ENCODE results near the gene CIB4. TPM values are rescaled to one million over a fixed set of nuclear protein-coding genes. Genes with fewer than 3 reads are reported as not detected.

The CIB4 gene
- total RNA-seq, 1 experiment from 2014 or later = not detected

DNA sequence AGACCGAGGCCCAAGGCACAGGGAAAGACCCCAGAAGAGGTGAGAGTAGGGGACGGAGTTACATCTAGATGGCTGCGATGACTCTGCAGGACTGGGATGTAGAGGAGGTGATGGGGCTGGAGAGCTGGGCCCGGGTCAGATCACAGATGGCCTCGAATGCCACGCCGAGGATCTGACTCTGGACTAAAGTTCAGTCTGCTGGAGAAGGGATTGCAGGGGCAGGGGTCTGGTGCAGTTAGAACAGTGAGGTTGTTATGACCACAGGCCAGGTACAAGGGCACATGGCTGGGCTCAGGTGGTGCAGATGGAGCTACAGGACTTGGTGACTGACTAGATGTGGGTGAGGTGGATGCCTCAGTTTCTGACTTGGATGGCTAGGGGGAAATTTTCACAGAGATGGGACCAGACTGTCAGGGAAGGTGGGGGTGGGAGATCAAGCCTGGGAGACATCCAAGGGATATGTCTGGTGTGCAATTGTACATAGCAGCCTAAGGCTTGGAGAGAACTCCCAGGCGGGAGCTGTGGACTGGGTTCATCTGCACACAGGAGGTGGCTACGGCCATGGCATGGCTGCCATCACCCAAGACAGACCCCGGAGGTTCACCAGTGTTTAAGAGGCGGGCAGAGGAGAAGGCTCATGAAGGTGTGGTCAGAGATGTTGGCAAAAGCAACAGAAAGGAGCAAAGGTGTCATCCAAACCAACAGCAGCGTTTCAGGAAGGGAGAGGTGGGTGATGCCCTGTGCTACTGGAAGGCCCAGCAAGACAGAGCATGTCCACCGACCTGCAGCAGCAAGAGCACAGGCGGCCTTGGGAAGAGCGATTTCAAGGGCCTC is 66.9 kb downstream of the CIB4 start:
- no peak overlapping the region for H3K4me2 ChIP-seq (ENCODE audit: low read depth, low read length, poor library complexity, severe bottlenecking)
- no peaks in the 10 kb centered on the region for H3K9me3 ChIP-seq (ENCODE audit: low read length)
- H3K9me2 ChIP-seq (replicated peaks; ENCODE audit: insufficient read depth, low read length) = no peaks in the 10 kb centered on the region
- H3K79me2 ChIP-seq (ENCODE audit: low read length) = no peaks in the 10 kb centered on the region
- H2AFZ ChIP-seq (ENCODE audit: low read length) = no peak overlapping the region
- H3K27me3 ChIP-seq (ENCODE audit: low read length) = no peaks in the 10 kb centered on the region
- DNase-seq = no peak
- no peak overlapping the region for H3K27ac ChIP-seq (ENCODE audit: low read length)
- peaks cover 16% of the 10 kb centered on the region for H3K4me1 ChIP-seq (ENCODE audit: low read length)
- H3K4me3 ChIP-seq (ENCODE audit: low read length) = no peak overlapping the region
- H3K36me3 ChIP-seq (ENCODE audit: insufficient read depth, low read length) = no peaks in the 10 kb centered on the region
- no peaks in the 10 kb centered on the region for H4K20me1 ChIP-seq (ENCODE audit: insufficient read depth, low read depth, low read length)
- H3K9ac ChIP-seq (ENCODE audit: low read length) = no peak overlapping the region

DNA sequence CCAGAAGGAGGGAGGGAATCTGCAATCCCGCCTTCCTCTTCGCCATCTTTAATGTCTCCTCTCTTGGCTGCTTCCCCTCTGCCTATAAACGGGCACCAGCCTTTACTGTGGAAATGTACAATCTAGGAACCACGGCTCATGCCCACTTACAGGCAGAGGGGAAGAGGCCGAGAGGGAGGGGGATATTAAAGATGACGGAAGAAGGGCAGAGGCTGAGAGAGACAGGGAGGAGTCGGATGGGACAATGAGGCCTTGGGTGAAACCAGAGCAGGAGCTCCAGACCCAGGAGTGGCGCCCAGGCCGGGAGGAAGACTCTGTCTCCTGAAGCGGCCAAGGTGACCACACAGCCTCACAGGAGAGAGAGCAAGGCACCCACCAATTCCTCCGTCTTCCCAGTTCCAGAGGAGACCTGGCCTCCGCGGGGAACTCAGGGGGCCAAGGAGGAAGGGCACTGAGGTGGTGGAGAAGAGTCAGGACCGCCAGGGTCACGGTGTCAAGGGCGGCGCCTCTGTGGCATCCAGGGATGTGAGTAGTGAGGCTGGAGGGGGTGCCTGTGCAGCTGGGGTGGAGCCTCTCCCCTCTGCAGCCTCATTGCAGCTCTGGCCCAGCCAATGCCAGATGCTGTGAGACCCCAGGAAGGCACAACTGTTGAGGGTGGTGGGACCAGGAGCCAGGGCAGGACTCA is 67.8 kb downstream of the CIB4 start:
- Histone ChIP-seq H3K36me3 (ENCODE audit: insufficient read depth, low read length) (no peaks in the 10 kb centered on the region), H4K20me1 (ENCODE audit: insufficient read depth, low read depth, low read length) (no peaks in the 10 kb centered on the region), H3K9ac (ENCODE audit: low read length) (no peak overlapping the region), H3K9me3 (ENCODE audit: low read length) (no peaks in the 10 kb centered on the region), H3K27me3 (ENCODE audit: low read length) (no peaks in the 10 kb centered on the region), H3K27ac (ENCODE audit: low read length) (no peak overlapping the region), H3K4me2 (ENCODE audit: low read depth, low read length, poor library complexity, severe bottlenecking) (no peak overlapping the region), H3K79me2 (ENCODE audit: low read length) (no peaks in the 10 kb centered on the region), H3K4me1 (ENCODE audit: low read length) (peaks cover 16% of the 10 kb centered on the region), H2AFZ (ENCODE audit: low read length) (no peak overlapping the region), H3K9me2 (replicated peaks; ENCODE audit: insufficient read depth, low read length) (no peaks in the 10 kb centered on the region), H3K4me3 (ENCODE audit: low read length) (no peak overlapping the region)
- no peak for DNase-seq

DNA sequence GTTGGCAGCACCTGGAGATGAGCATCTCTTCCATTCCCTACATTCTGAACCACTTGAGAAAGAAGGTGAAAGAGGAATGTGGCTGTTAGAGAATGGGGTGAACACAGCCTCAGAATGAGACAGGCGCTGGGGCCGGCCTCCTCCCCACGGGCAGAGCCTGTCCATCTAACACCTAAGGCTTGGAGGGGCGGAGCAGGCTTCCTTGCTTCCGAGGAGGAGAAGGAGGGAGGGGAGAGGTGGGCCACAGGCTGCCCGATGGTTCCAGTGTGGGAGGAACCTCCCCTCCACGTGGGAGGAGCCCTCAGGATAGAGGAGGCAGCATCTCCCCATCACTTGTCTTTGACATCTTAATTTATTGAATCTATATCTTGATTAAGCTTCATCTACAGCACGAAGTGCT is 68.6 kb downstream of the CIB4 start:
- H3K79me2 ChIP-seq (ENCODE audit: low read length) = no peaks in the 10 kb centered on the region
- H3K4me1 ChIP-seq (ENCODE audit: low read length) = peaks cover 15% of the 10 kb centered on the region
- H3K9me3 ChIP-seq (ENCODE audit: low read length) = no peaks in the 10 kb centered on the region
- no peaks in the 10 kb centered on the region for H3K27me3 ChIP-seq (ENCODE audit: low read length)
- no peaks in the 10 kb centered on the region for H3K9me2 ChIP-seq (replicated peaks; ENCODE audit: insufficient read depth, low read length)
- no peak for DNase-seq
- H3K27ac ChIP-seq (ENCODE audit: low read length) = no peak overlapping the region
- H3K36me3 ChIP-seq (ENCODE audit: insufficient read depth, low read length) = no peaks in the 10 kb centered on the region
- H3K4me2 ChIP-seq (ENCODE audit: low read depth, low read length, poor library complexity, severe bottlenecking) = no peak overlapping the region
- H2AFZ ChIP-seq (ENCODE audit: low read length) = no peak overlapping the region
- no peaks in the 10 kb centered on the region for H4K20me1 ChIP-seq (ENCODE audit: insufficient read depth, low read depth, low read length)
- H3K4me3 ChIP-seq (ENCODE audit: low read length) = no peak overlapping the region
- H3K9ac ChIP-seq (ENCODE audit: low read length) = no peak overlapping the region

DNA sequence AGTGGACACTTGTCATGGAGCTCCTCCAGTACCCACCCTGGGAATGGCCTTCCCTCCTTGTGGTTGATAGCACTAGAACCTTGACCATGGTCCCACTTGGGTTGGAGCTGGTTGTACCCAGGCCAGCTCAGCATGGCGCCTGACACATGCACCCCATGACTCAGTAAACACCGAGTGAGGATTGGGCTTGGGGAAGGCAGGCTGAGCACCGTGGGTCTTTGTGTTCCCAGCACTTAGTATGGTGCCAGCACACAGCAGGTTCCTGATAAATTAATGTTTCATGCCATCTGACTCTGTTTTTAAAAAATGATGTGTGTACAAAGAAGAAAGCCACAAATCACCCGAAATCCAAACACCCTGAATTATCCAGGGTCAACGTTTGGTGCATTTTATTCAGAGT is 69.8 kb downstream of the CIB4 start:
- Histone ChIP-seq H2AFZ (ENCODE audit: low read length) (no peak overlapping the region), H3K9me3 (ENCODE audit: low read length) (no peaks in the 10 kb centered on the region), H3K9me2 (replicated peaks; ENCODE audit: insufficient read depth, low read length) (no peaks in the 10 kb centered on the region), H3K4me3 (ENCODE audit: low read length) (no peak overlapping the region), H4K20me1 (ENCODE audit: insufficient read depth, low read depth, low read length) (no peaks in the 10 kb centered on the region), H3K4me1 (ENCODE audit: low read length) (peaks cover 9% of the 10 kb centered on the region), H3K36me3 (ENCODE audit: insufficient read depth, low read length) (no peaks in the 10 kb centered on the region), H3K27me3 (ENCODE audit: low read length) (no peaks in the 10 kb centered on the region), H3K27ac (ENCODE audit: low read length) (no peak overlapping the region), H3K79me2 (ENCODE audit: low read length) (no peaks in the 10 kb centered on the region), H3K4me2 (ENCODE audit: low read depth, low read length, poor library complexity, severe bottlenecking) (no peak overlapping the region), H3K9ac (ENCODE audit: low read length) (no peak overlapping the region)
- DNase-seq = no peak

DNA sequence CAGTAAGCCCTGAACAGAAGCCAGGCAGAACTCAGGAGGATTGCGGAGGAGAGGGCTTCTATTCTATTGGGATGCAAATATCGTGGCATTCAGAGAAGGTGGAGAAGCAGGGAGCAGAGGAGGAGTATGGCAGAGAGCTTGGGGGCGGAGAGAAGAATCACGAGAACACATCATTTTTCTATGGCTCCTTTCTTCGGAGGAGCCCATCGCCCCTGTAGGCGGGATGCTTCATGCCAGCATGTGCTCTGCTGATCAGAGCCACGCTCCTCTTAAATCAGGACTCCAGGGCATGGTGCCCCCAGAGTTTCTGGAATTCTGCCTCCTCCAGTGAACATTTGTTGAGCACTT is 71.1 kb downstream of the CIB4 start:
- Histone ChIP-seq H3K4me1 (ENCODE audit: low read length) (peaks cover 3% of the 10 kb centered on the region), H3K27me3 (ENCODE audit: low read length) (no peaks in the 10 kb centered on the region), H3K27ac (ENCODE audit: low read length) (no peak overlapping the region), H3K9ac (ENCODE audit: low read length) (no peak overlapping the region), H3K9me3 (ENCODE audit: low read length) (no peaks in the 10 kb centered on the region), H3K36me3 (ENCODE audit: insufficient read depth, low read length) (no peaks in the 10 kb centered on the region), H3K4me2 (ENCODE audit: low read depth, low read length, poor library complexity, severe bottlenecking) (no peak overlapping the region), H2AFZ (ENCODE audit: low read length) (no peak overlapping the region), H3K9me2 (replicated peaks; ENCODE audit: insufficient read depth, low read length) (no peaks in the 10 kb centered on the region), H3K79me2 (ENCODE audit: low read length) (no peaks in the 10 kb centered on the region), H4K20me1 (ENCODE audit: insufficient read depth, low read depth, low read length) (no peaks in the 10 kb centered on the region), H3K4me3 (ENCODE audit: low read length) (no peak overlapping the region)
- DNase-seq = no peak

DNA sequence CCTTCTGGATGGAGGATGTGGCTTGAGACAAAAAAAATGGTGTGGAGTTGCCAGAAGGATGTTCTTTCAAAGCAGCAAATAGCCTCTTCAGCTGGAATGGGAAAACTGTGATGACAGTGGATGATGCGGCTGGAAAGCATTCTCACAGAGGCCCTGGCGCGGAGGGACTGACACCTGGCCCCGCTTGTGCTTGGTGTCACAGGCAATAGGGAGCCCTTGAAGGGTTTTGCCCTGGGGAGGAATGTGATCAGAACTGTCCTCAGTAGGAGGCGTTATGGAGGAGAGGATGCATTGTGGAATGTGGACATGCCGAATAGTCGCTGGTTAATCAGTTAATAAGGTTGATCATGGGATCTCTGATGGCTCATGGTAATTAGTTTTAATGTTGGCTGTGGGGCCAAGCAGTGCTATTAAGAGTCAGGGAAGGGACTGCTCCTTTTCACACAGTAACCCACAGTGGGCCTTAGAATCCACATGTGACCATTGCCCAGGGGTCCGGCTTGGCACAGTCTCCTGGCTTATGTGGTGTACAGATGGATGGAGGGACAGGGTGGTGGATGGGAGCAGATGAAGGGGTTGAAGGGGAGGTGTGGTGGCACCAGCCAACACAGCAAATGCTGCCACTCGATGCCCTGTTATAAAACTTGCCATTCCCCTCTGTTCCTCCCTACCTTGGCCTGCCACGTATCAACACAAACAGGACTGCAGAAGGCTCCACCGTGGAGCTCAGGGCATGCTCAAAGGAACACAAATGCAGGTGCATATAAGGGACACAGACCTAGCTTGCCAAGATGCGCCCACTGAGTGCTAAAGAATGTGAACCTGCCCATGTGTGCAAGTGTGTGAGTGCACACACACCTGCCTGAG is 71.7 kb downstream of the CIB4 start:
- Histone ChIP-seq H2AFZ (ENCODE audit: low read length) (no peak overlapping the region), H3K9me2 (replicated peaks; ENCODE audit: insufficient read depth, low read length) (no peaks in the 10 kb centered on the region), H3K79me2 (ENCODE audit: low read length) (no peaks in the 10 kb centered on the region), H3K9me3 (ENCODE audit: low read length) (no peaks in the 10 kb centered on the region), H3K9ac (ENCODE audit: low read length) (no peak overlapping the region), H3K4me2 (ENCODE audit: low read depth, low read length, poor library complexity, severe bottlenecking) (no peak overlapping the region), H3K36me3 (ENCODE audit: insufficient read depth, low read length) (no peaks in the 10 kb centered on the region), H4K20me1 (ENCODE audit: insufficient read depth, low read depth, low read length) (no peaks in the 10 kb centered on the region), H3K4me3 (ENCODE audit: low read length) (no peak overlapping the region), H3K27ac (ENCODE audit: low read length) (no peak overlapping the region), H3K4me1 (ENCODE audit: low read length) (no peaks in the 10 kb centered on the region), H3K27me3 (ENCODE audit: low read length) (no peaks in the 10 kb centered on the region)
- DNase-seq = no peak

DNA sequence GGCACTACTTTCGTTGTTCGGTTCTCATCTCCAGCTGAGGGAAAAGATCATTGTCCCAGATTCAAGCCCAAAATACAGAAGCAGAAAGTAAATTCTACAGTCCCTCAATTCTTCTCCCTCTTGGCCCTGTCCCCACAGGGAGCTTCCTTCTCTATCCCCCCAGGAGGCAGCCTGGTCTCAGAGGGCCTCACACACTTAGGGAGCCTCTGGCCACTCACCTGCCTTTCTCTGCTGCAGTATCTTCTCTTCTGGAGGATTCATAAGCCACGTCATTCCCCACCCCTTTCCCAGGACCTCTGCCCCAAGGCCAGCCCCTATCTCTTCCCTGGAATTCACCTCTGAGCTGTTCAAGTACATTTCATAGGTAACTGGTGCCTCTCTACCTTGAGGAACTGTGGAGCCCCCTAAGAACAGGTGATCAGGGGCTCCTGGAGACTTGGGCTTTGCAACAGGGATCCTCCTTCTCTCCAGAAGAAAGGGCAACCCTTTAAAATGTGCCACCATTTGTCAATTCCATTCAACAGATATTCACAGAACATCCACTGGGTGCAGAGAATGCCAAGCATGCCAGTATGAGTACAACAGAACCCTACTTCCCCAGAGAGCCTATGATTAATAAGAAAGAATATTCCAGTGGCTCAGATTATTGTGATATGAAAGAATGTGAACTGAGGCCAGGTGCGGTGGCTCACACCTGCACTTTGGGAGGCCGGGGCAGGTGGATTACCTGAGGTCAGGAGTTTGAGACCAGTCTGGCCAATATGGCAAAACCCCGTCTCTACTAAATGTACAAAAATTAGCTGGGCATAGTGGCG is 72.9 kb downstream of the CIB4 start:
- DNase-seq = no peak
- Histone ChIP-seq H3K36me3 (ENCODE audit: insufficient read depth, low read length) (no peaks in the 10 kb centered on the region), H3K27me3 (ENCODE audit: low read length) (no peaks in the 10 kb centered on the region), H3K79me2 (ENCODE audit: low read length) (no peaks in the 10 kb centered on the region), H3K9me3 (ENCODE audit: low read length) (no peaks in the 10 kb centered on the region), H4K20me1 (ENCODE audit: insufficient read depth, low read depth, low read length) (no peaks in the 10 kb centered on the region), H3K4me1 (ENCODE audit: low read length) (no peaks in the 10 kb centered on the region), H2AFZ (ENCODE audit: low read length) (no peak overlapping the region), H3K9ac (ENCODE audit: low read length) (no peak overlapping the region), H3K9me2 (replicated peaks; ENCODE audit: insufficient read depth, low read length) (no peaks in the 10 kb centered on the region), H3K4me3 (ENCODE audit: low read length) (no peak overlapping the region), H3K27ac (ENCODE audit: low read length) (no peak overlapping the region), H3K4me2 (ENCODE audit: low read depth, low read length, poor library complexity, severe bottlenecking) (no peak overlapping the region)

Data from Karpas-422 (cell line).